GM10847 (cell line): ENCODE measurements around the gene TM9SF4.

Experiments
- POLR2A ChIP-seq: IDR thresholded peaks from 2 replicates; pipeline ENCODE4 v1.6.1; 2011; ENCODE audit not compliant: insufficient read length; ENCODE audit errors: extremely low read depth

Gene TM9SF4

DNA sequence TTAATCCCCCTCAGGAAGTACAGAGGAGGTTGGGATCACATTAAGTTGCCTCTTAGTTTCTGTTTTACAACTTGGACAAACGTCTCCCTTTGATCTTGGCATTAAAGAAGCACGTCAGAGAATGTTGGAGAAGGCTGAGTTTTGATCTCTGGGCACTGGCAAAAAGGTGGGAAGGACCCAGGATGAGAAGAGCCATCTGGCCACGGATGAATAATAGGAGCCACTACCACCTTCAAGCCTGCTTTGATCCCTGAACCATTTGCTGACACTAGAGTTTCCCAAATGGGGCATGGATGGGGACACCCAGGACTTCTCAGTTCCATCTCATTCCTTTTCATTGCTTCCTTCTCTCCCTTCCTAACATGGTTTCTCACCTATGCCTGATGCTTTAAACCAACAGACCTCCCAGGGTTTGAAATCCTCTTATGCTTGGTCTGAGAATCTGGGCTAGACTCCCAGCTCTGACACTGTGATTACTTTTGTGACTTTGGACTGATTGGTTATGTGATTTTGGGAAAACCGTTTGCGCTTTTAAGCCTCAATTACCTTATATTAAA lies 5.8 kb downstream of the TM9SF4 start:
- TF ChIP-seq POLR2A, result no peak

GRCh38 chr20:32116079-32116521 lies 6.6 kb downstream of the TM9SF4 start:
- TF ChIP-seq POLR2A, result no peak

GRCh38 chr20:32119734-32120133 lies 10.2 kb downstream of the TM9SF4 start:
- TF ChIP-seq POLR2A, result no peak

GRCh38 chr20:32123088-32123487 lies 13.6 kb downstream of the TM9SF4 start:
- TF ChIP-seq POLR2A, result no peak

- TF ChIP-seq POLR2A, result no peak
Observed at GRCh38 chr20:32124916-32125454, 15.5 kb downstream of the TM9SF4 start.

DNA sequence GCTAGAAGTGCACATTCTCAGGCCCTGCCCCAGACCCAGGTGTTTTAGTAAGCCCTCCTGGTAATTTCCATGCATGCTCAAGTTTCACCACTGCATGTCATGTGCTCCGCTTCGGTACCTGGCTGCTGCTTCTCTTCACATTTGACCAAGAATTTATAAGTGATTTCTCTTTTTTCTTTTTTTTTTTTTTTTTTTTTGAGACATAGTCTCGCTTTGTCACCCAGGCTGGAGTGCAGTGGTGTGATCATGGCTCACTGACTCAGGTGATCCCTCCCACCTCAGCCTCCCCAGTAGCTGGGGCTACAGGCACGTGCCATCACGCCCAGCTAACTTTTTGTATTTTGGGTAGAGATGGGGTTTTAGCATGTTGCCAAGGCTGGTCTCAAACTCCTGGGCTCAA lies 16.0 kb downstream of the TM9SF4 start:
- no peak for TF ChIP-seq POLR2A

DNA sequence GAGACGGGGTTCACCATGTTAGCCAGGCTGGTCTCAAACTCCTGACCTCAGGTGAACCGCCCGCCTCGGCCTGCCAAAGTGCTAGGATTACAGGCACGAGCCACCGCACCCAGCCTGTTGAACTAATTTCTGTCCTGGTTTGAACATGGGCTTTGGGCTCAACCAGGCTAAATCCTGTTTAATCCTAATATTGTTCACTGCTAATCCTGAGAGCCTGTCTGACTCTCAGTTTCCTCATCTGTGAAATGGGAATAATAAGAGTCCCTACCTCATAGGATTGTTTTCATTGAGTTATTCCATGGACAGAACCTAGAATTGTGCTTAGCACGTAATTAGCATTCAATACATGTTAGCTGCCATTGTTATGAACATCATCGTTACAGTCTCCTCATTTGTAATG lies 17.4 kb downstream of the TM9SF4 start:
- no peak for TF ChIP-seq POLR2A

DNA sequence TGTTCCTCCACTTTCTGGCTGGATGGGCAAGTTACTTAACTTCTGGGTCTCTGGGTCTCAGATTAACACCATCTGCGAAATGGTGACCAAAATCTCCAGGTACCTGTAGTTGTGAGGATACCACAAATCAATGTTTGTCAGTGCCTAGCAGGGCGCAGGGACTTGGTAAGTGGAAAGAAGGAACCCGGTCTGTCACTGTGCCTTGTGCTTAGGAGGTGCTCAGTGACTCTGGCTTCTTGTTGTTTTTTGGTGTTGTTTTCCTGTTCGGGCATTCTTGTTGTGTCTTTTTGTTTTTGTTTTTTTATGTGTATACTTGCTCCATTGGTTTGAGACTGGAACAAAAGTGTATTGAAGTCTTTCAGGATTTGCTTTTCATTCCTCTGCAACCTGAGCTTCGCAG lies 17.8 kb downstream of the TM9SF4 start:
- TF ChIP-seq POLR2A, result no peak

GRCh38 chr20:32128167-32128566 lies 18.7 kb downstream of the TM9SF4 start:
- TF ChIP-seq POLR2A, result no peak

DNA sequence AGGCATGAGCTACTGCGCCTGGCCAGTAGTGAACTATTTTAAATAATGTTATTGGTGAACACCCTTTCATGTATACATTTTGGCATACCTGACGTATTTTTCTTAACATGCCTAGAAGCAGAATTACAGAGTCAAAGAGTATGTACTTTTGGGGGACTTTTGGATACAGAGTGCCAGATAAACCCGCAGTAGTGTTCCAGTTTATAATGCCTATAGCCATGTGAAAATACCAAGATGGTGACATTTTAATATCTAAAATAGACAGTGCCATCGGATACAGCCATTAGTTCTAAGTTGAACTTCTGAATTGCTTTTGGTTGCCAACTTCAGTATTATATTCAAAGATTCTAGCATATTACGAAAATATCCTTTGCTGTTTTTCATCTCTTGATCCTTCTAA lies 20.3 kb downstream of the TM9SF4 start:
- TF ChIP-seq POLR2A, result no peak

DNA sequence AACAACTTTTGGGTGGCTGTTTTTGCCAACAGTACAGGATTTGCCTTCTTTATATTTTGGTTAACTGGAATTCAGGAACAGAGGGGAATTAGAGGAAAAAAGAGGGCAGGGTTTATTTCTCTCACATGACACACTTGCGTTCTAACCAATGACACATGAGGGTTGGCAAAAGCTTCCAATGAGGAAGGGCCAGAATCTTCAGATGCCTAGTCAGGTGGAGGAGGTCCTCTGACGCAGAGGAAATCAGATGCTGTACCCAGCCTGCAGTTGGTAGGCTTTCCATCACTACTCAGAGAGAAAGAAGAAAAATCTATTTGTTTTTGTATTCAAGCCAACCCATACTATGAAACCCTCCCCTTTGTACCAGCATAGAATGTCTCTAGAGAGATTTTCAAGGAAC lies 20.8 kb downstream of the TM9SF4 start:
- TF ChIP-seq POLR2A, result no peak

DNA sequence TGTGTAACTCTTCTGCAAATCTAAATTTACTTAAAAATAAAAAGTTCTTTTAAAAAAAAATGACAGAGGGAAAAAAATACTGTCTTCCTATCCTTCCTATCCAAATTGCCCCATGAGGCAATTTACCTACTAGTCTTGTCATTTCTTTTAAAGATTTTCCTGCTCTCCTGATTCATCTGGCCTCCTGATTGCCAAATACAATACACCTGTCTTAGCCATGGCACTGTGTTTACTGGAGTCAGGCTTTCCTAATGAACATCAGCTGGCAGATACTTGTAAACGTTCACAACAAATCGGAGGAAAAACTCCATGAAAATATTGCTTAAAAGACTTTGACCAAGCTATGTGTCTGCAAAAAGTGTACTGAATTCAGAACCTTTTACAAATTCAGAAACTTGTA lies 21.5 kb downstream of the TM9SF4 start:
- TF ChIP-seq POLR2A, result no peak

GRCh38 chr20:32132911-32133549 lies 23.5 kb downstream of the TM9SF4 start:
- no peak for TF ChIP-seq POLR2A

- TF ChIP-seq POLR2A, result no peak
Observed at GRCh38 chr20:32134026-32134425, 24.5 kb downstream of the TM9SF4 start.

- TF ChIP-seq POLR2A, result no peak
Observed at GRCh38 chr20:32135983-32136515, 26.5 kb downstream of the TM9SF4 start.

DNA sequence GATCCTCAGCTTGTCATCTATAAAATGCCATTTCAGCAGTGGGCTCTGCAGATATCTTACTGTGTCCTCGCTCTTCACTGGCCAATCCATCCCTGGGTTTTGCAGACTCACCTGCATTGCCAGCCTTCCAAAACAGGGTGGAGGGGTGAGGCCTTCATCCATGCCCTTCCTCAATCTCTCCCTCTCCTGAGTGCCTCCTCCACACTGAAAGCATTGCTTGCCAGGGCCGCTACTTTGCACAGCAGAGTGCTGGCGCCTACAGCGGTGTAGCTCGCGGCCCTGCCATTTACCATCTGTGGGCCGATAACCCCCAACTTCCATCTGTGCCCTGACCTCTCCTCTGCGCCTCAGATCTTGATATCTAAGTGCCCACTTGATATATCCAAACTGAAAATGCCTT lies 29.4 kb downstream of the TM9SF4 start:
- TF ChIP-seq POLR2A, result no peak

GRCh38 chr20:32139947-32140346 lies 30.4 kb downstream of the TM9SF4 start:
- TF ChIP-seq POLR2A, result no peak
